LoVo (cell line): Measurements from ENCODE around the gene WDPCP.
"Not testable (repeated sequence)": the region's sequence is repeated elsewhere in the genome, so short reads cannot be mapped to it uniquely, and the experiment has no call there.

ENCODE experiments used
- DNase-seq: peaks from one replicate; pipeline ENCODE4 v3.0.0-alpha.2; 2016; ENCODE audit warnings: low spot score

The WDPCP gene

GRCh38 chr2:63444565-63445288 lies 143.6 kb downstream of the WDPCP start:
- DNase-seq, result no peak

DNA sequence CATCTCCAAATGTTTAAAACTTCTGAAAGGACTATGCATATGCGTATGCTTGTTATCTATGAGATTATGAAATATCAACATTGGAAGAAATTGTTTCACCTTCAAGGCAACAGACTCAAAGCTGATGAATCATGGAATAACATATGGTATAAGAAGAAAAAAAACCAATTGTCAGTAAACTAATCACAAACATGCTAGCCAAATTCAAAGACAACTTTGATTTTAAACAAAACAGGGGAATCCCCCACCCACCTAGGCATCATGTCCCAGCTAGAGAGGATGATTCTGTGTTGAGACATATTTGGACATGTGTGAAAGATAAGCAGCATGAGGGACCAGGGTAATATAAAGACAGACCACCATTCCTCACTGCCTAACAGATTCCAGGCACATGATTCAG lies 147.7 kb downstream of the WDPCP start:
- no peak for DNase-seq

DNA sequence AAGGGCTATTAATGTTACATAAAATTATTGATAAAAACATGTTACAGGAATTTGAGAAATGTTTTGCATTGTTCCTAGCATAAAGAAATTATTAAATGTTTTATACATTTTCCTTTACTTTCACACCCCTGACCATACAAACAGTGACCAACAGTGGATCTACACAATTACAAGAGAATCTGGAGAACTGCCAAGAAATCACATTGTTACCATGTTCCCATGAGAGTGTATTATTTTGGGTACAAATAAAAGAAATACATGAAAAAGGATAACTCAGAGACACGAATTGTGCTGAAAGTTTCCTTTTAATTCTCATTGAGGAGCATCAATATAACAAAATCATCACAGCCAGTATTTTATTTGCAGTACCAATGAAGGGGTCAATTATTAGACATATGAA lies 150.1 kb downstream of the WDPCP start:
- no peak for DNase-seq

DNA sequence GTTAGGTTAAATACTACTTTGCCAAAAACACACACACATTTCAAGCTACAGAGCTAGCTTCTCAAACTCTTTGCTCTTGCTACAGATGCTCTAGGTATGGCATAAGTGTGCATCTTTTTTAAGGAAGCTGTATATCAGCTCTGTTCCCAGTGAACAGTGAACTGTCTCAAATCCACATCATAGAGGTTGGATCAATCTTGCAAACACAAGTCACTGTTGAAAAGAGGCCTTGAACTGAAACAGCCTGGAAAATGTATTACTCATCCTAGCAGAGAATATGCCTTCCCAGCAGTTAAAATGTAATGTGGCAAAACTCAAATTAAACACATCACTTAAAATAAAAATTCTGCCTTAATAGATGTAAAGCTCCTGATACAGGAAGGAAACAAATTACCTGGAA lies 151.8 kb downstream of the WDPCP start:
- no peak for DNase-seq

- DNase-seq, result no peak
These were observed 153.2 kb downstream of the WDPCP start for GRCh38 chr2:63435070-63435469.

DNA sequence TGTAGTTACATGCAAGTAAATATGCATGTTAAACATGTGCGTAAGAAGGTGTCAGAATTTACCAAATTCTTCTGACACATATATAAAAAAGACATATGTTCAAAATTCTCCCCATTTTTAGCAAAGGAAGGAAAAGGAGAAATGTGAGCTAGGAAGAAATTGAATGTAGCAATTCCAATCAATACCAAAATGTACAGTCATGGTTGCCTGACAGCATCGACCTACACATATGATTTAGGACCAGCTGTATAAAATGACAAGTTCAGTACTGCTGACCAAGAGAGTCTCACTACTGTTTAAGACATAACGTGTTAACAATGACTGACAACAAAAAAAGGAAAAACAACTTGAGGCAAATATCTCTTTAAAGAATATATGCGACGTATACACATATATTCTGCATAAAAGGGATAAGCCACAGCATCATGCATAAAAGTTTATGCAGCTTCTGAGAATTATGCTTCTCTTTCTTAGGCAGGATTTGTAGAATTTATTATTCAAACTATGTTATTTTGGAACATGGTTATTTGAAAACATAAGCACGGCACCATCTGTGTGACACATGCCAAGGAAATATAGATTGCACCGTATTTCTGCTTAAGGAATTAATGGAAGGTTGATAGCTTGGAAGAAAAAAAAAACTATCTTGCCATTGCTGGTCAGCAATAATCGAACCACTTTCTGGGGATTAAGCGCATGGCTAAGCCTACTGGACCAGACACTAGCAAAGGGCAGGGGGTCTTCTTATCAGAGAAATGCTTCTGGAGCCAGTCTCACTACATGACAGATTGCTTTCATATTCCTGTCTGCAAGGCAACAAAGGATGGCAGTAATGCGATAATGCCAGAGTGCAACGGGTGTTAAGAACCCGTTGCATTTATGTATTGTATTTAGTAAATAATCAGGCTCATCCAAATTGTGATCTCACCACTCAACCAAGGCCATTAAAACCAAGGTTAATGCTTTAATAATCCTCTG lies 154.0 kb downstream of the WDPCP start:
- no peak for DNase-seq

GRCh38 chr2:63432373-63432772 lies 155.9 kb downstream of the WDPCP start:
- no peak for DNase-seq

DNA sequence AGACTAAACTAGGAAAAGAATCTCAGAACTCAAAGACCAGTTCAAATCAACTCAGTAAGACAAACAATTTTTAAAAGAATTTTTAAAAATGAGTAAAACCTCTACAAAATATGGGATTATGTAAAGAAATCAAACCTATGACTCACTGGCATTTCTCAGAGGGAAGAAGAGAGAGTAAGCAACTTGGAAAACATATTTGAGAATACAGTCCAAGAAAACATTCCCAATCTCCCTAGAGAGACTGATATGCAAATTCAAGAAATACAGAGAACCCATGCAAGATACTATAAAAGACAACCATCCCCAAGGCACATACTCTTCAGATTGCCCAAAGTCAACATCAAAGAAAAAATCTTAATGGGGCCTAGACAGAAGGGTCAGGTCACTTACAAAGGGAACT lies 162.7 kb downstream of the WDPCP start:
- no peak for DNase-seq

DNA sequence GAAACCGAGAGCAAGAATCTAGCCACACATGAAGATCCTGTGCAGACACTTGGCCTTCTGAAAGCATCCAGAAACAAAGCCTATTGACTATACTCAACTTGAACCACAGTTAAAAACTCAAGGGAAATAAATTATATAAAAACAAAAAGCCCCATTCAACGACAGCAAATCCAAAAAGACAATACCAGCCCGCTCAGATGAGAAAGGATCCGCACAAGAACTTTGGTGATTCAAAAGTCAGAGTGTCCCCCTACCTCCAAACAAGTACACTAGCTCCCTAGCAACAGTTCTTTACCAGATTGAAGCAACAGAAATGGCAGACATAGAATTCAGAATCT lies 163.2 kb downstream of the WDPCP start:
- no peak for DNase-seq

- peak; percentile 75 for DNase-seq
These were observed 163.8 kb downstream of the WDPCP start for GRCh38 chr2:63424329-63425078.

- DNase-seq, result no peak
These were observed 165.7 kb downstream of the WDPCP start for GRCh38 chr2:63422556-63422955.

GRCh38 chr2:63408530-63408929 lies 179.7 kb downstream of the WDPCP start:
- no peak for DNase-seq

DNA sequence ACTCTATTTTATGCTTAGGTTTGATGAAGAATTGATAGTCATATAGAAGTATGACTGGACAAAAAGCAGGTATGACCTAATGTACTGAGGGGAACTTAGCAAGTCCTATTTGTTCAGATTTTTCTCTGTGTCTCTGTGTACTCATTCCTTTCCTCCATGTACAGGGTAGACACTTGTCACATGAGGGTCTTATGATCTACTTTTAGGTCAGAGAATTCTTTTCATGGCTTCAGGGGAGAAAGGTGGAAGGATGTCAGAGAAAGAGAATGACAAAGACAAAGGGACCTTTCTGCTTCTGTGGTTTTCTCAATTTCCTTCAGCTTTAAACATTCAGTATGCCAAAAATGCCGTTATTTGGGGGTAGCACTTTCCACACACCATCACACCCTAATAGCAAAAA lies 181.6 kb downstream of the WDPCP start:
- no peak for DNase-seq

DNA sequence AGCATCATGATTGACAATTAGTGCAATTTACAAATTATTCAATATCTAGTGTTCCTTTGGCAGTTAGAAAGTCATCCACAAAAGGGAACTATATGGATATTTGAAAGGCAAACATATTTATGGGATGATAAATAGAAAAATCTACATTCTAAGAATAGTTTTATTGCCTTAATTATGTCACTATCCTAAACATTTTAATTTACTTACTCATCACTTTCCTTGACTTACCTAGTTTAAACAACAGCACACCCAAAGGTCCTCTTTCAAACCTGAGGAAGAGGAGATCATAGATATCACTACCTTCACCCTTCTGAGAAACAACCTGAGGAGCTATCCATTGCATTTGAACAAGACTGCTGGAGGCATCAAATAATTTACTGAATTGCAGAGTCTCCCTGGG lies 184.5 kb downstream of the WDPCP start:
- no peak for DNase-seq

DNA sequence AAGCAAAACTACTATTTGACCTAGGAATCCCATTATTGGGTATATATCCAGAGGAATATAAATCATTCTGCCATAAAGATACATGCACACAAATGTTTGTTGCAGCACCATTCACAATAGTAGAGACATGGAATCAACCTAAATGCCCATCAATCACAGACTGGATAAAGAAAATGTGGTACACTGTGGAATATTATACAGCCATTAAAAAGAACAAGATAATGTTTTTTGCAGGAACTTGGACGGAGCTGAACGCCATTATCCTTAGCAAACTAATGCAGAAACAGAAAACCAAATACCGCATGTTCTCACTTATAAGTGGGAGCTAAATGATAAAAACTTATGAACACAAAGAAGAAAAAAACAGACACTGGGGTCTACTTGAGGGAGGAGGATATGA lies 185.4 kb downstream of the WDPCP start:
- not testable (repeated sequence) for DNase-seq

DNA sequence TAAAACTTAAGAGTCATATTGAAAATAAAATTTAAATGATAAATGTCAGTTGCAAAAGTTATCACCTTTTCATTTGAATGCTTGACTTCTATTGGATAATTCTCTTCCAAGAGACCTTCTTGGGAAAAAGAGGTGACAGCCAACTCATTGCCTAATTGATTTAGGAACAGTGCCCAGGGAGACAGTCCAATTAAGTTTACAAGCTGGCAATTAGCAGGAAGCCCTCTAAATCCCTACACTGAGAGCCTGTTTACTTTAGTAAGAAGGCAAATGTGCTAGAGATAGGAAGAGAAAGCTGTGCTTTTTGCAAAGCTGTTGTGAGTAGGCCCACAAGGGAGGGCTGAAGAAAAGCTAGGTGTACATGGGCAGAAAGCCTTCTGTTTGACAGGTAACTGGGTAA lies 189.1 kb downstream of the WDPCP start:
- no peak for DNase-seq

DNA sequence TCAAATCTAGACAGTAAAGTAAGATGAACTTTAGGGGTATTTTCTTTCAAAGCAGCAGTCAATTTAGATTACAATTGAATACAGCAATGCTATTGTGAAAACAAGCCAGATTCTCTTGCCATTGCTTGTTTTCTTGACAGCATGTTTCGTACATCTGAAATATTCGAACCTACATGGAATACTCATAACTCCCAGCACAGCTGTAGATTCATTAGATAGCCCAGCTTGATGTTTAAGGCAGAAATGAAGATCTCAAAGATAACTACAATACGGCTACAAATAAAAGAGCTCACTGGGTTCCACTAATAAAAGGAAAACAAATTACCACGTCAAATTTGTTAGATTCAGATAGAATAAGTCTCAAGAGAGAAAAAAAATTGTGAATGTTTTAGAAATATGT lies 208.8 kb downstream of the WDPCP start:
- DNase-seq, result no peak

GRCh38 chr2:63378589-63378988 lies 209.7 kb downstream of the WDPCP start:
- DNase-seq, result peak; percentile 11

- no peak for DNase-seq
These were observed 213.9 kb downstream of the WDPCP start for GRCh38 chr2:63374341-63374740.

DNA sequence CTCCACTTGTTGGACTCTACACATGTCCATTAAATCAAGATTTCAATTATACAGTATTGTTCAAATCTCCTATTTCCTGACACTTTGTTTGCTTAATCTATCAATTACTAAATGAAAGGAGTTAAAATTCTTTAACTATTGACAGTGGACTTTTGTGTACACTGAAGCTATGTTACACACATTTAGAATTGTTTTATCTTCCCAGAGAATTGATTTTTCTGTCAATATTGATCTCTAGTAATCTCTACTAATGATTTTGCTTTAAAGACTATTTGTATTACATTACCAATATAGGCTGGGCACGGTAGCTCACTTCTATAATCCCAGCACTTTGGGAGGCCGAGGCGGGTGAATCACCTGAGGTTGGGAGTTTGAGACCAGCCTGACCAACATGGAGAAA lies 215.7 kb downstream of the WDPCP start:
- no peak for DNase-seq

DNA sequence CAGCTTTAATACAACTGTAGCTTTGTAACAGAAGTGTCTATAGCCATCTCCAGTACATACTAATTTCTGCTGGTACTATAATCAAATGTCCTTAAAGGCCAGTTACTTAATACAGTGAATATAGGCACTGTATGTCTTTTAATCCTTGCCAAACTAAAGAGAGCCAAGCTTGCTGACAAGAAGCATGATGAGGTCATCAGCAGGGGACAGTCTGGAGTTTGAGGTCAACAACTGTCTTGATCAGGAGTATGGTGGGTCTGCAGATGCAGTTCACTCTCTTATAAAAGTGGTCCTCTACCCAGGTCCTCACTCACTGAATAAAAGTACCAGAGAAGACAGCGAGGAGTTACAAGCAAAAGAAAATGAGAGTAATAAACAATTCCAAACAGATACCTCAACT lies 219.1 kb downstream of the WDPCP start:
- DNase-seq, result no peak

DNA sequence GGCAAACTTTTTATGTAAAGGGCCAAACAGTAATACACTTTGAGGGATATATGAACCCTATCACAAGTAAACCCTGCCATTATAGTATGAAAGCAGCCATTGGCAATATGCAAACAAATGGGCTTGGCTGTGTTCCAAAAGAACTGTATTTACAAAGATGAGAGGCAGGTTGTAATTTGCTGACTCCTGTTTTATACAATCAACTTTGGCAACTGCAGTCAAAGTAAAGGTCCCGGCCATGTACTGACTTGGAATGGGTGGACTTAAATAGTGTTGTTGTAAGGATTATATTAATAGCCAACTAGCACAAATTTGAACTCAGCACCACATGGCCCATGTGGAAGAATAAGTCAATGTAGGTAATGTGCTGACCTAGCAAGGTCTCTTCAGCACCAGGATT lies 223.4 kb downstream of the WDPCP start:
- no peak for DNase-seq

DNA sequence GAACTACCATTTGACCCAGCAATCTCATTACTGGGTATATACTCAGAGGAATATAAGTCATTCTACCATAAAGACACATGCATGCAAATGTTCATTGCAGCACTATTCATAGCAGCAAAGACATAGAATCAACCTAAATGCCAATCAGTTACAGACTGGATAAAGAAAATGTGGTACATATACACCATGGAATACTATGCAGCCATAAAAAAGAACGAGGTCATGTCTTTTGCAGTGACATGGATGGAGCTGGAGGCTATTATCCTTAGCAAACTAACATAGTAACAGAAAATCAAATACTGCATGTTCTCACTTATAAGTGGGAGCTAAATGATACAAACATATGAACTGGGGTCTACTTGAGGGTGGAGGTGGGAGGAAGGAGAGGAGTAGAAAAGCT lies 230.6 kb downstream of the WDPCP start:
- not testable (repeated sequence) for DNase-seq
